ENCODE results near the gene RPSA.

- TF ChIP-seq CTCF (IDR thresholded peaks at IDR 0.05) (peak; percentile 72), SOX15 (CRISPR knock-in tag; IDR thresholded peaks at IDR 0.05) (no peak), CBFB (CRISPR knock-in tag; IDR thresholded peaks at IDR 0.05; ENCODE audit: low read depth) (no peak), TCF7 (CRISPR knock-in tag; IDR thresholded peaks at IDR 0.05; ENCODE audit: low read depth) (no peak), ZNF138 (CRISPR knock-in tag; conservative IDR thresholded peaks at IDR 0.05) (no peak), ZNF317 (CRISPR knock-in tag; IDR thresholded peaks at IDR 0.05; ENCODE audit: borderline replicate concordance, low read depth) (no peak), MAX (CRISPR knock-in tag; IDR thresholded peaks at IDR 0.05) (no peak), AFF4 (CRISPR knock-in tag; IDR thresholded peaks at IDR 0.05; ENCODE audit: borderline replicate concordance) (no peak), GABPB1 (CRISPR knock-in tag; IDR thresholded peaks at IDR 0.05) (no peak), TEAD1 (CRISPR knock-in tag; IDR thresholded peaks at IDR 0.05) (peak; percentile 32; the same call in 1 of the 2 replicates), SP1 (CRISPR knock-in tag; conservative IDR thresholded peaks at IDR 0.05) (no peak), ZNF219 (CRISPR knock-in tag; IDR thresholded peaks at IDR 0.05; ENCODE audit: borderline replicate concordance) (no peak), ZBTB21 (CRISPR knock-in tag; IDR thresholded peaks at IDR 0.05; ENCODE audit: borderline replicate concordance) (no peak)
Measured at GRCh38 chr3:39447637-39448483, 41.3 kb downstream of the RPSA start.

Measured in WTC11 (cell line).